Muscle of leg (tissue), 11 donors: ENCODE results near the gene KIF26B. TPM values are rescaled to one million over a fixed set of nuclear protein-coding genes. Genes with fewer than 3 reads are reported as not detected.
A peak's percentile ranks its signal among the peaks of the same experiment; 100 is the strongest.

ENCODE experiments used
- DNase-seq: peaks from one replicate; pipeline ENCODE4 v3.0.0; 2013
- H3K27ac ChIP-seq: one replicate; pipeline ENCODE4 v1.5.1; 2013; ENCODE audit warnings: mild to moderate bottlenecking, low read length, control low read depth
- H3K27me3 ChIP-seq: one replicate; pipeline ENCODE4 v1.6.1; 2013; ENCODE audit warnings: low read length; ENCODE audit not compliant: control insufficient read depth, insufficient read depth
- H3K36me3 ChIP-seq: one replicate; pipeline ENCODE4 v1.6.1; 2013; ENCODE audit warnings: low read length; ENCODE audit not compliant: control insufficient read depth, insufficient read depth
- H3K4me1 ChIP-seq: one replicate; pipeline ENCODE4 v1.6.1; 2013; ENCODE audit warnings: low read length; ENCODE audit not compliant: control insufficient read depth, insufficient read depth
- H3K4me3 ChIP-seq: one replicate; pipeline ENCODE4 v1.5.1; 2013; ENCODE audit warnings: low read length, control low read depth
- H3K9me3 ChIP-seq: replicated peaks from 2 replicates; pipeline ENCODE4 v1.6.1; 2013; ENCODE audit warnings: low read depth, low read length; ENCODE audit not compliant: control insufficient read depth
- WGBS: methylation state at CpG from one replicate; pipeline ENCODE4 v1.1.5; 2013; ENCODE audit warnings: missing lambda C conversion rate; ENCODE audit not compliant: insufficient coverage; 5-methylcytosine and 5-hydroxymethylcytosine counted together
- polyA plus RNA-seq, 8 donors: library from polyadenylated mRNA; unstranded; fragments of 120-200 nt; gene quantifications; one replicate each; pipeline versions ENCODE4 v1.2.1 to v1.2.3, GENCODE V29; 2013; ENCODE audit warnings: inconsistent platforms in 1 of 8, low replicate concordance in 1 of 8; ENCODE audit not compliant: insufficient read length in 8 of 8, insufficient read depth in 1 of 8
- total RNA-seq: library from RNA; stranded (reverse); fragments of 120-200 nt; gene quantifications from one replicate; pipeline ENCODE4 v1.2.4, GENCODE V29; 2013

The KIF26B gene
- total and polyA plus RNA-seq, 9 donors: 0.89 to 2.4 (median 1.0) TPM

GRCh38 chr1:245183429-245183828 lies 28.6 kb downstream of the KIF26B start:
- Histone ChIP-seq H3K9me3 (no peaks in the 10 kb centered on the region), H3K36me3 (no peaks in the 10 kb centered on the region), H3K27me3 (no peaks in the 10 kb centered on the region), H3K27ac (no peak overlapping the region), H3K4me1 (no peaks in the 10 kb centered on the region), H3K4me3 (no peak overlapping the region)
- DNase-seq: no peak
- no CpG with 5 or more reads among the region's 3 CpGs for WGBS

- WGBS: 19% methylated on average over 2 of the region's 4 CpGs
- DNase-seq: no peak
- H3K36me3 ChIP-seq: no peaks in the 10 kb centered on the region
- H3K4me3 ChIP-seq: no peak overlapping the region
- no peaks in the 10 kb centered on the region for H3K27me3 ChIP-seq
- no peak overlapping the region for H3K27ac ChIP-seq
- no peaks in the 10 kb centered on the region for H3K4me1 ChIP-seq
- H3K9me3 ChIP-seq: no peaks in the 10 kb centered on the region
Measured at GRCh38 chr1:245184779-245185178, 30.0 kb downstream of the KIF26B start.

- H3K4me1 ChIP-seq: no peaks in the 10 kb centered on the region
- no peak overlapping the region for H3K4me3 ChIP-seq
- DNase-seq: peak; percentile 68
- H3K36me3 ChIP-seq: no peaks in the 10 kb centered on the region
- H3K9me3 ChIP-seq: no peaks in the 10 kb centered on the region
- H3K27ac ChIP-seq: no peak overlapping the region
- no peaks in the 10 kb centered on the region for H3K27me3 ChIP-seq
- WGBS: no CpG with 5 or more reads among the region's 4 CpGs
Measured at GRCh38 chr1:245188403-245188802, 33.6 kb downstream of the KIF26B start.

- WGBS: 62% methylated on average over 7 of the region's 9 CpGs
- no peak for DNase-seq
Measured at GRCh38 chr1:245195398-245195797, 40.6 kb downstream of the KIF26B start.

GRCh38 chr1:245197121-245197520 lies 42.3 kb downstream of the KIF26B start:
- no peak overlapping the region for H3K27ac ChIP-seq
- DNase-seq: no peak
- no CpG with 5 or more reads among the region's 3 CpGs for WGBS
- H3K36me3 ChIP-seq: no peaks in the 10 kb centered on the region
- H3K27me3 ChIP-seq: peaks cover 4% of the 10 kb centered on the region
- H3K4me1 ChIP-seq: no peaks in the 10 kb centered on the region
- H3K9me3 ChIP-seq: no peaks in the 10 kb centered on the region
- no peak overlapping the region for H3K4me3 ChIP-seq

More at GRCh38 chr1:245195398-245195797, 40.6 kb downstream of the KIF26B start:
- Histone ChIP-seq H3K27me3 (peaks cover 3% of the 10 kb centered on the region), H3K9me3 (no peaks in the 10 kb centered on the region), H3K4me3 (no peak overlapping the region), H3K27ac (no peak overlapping the region), H3K4me1 (no peaks in the 10 kb centered on the region), H3K36me3 (no peaks in the 10 kb centered on the region)

GRCh38 chr1:245197911-245198379 lies 43.2 kb downstream of the KIF26B start:
- Histone ChIP-seq H3K36me3 (no peaks in the 10 kb centered on the region), H3K4me3 (no peak overlapping the region), H3K4me1 (no peaks in the 10 kb centered on the region), H3K27me3 (peaks cover 4% of the 10 kb centered on the region), H3K27ac (no peak overlapping the region), H3K9me3 (no peaks in the 10 kb centered on the region)
- WGBS: no CpG with 5 or more reads among the region's 1 CpG
- peak; percentile 61 for DNase-seq

- Histone ChIP-seq H3K27me3 (peaks cover 4% of the 10 kb centered on the region), H3K9me3 (no peaks in the 10 kb centered on the region), H3K4me3 (no peak overlapping the region), H3K27ac (no peak overlapping the region), H3K36me3 (no peaks in the 10 kb centered on the region), H3K4me1 (no peaks in the 10 kb centered on the region)
- WGBS: no CpG with 5 or more reads among the region's 12 CpGs
- DNase-seq: no peak
Measured at GRCh38 chr1:245198748-245199516, 44.1 kb downstream of the KIF26B start.

- no peak overlapping the region for H3K27ac ChIP-seq
- no peaks in the 10 kb centered on the region for H3K4me1 ChIP-seq
- peak; percentile 58 for DNase-seq
- peaks cover 4% of the 10 kb centered on the region for H3K27me3 ChIP-seq
- no CpG with 5 or more reads among the region's 4 CpGs for WGBS
- no peak overlapping the region for H3K4me3 ChIP-seq
- H3K36me3 ChIP-seq: no peaks in the 10 kb centered on the region
- no peaks in the 10 kb centered on the region for H3K9me3 ChIP-seq
Measured at GRCh38 chr1:245200146-245200545, 45.4 kb downstream of the KIF26B start.

GRCh38 chr1:245201201-245201600 lies 46.4 kb downstream of the KIF26B start:
- no peak overlapping the region for H3K27ac ChIP-seq
- no CpG with 5 or more reads among the region's 4 CpGs for WGBS
- H3K4me3 ChIP-seq: no peak overlapping the region
- peaks cover 2% of the 10 kb centered on the region for H3K27me3 ChIP-seq
- DNase-seq: no peak
- no peaks in the 10 kb centered on the region for H3K36me3 ChIP-seq
- peaks cover 1% of the 10 kb centered on the region for H3K9me3 ChIP-seq
- H3K4me1 ChIP-seq: no peaks in the 10 kb centered on the region

- 17% methylated on average over 1 of the region's 5 CpGs for WGBS
- DNase-seq: no peak
- Histone ChIP-seq H3K4me1 (no peaks in the 10 kb centered on the region), H3K36me3 (no peaks in the 10 kb centered on the region), H3K27ac (no peak overlapping the region), H3K27me3 (peaks cover 2% of the 10 kb centered on the region), H3K4me3 (no peak overlapping the region), H3K9me3 (peaks cover 6% of the 10 kb centered on the region)
Measured at GRCh38 chr1:245201827-245202226, 47.0 kb downstream of the KIF26B start.
